Mesodermal cell (in vitro differentiated cells): ENCODE data around the gene ELAVL2.
A peak's percentile ranks its signal among the peaks of the same experiment; 100 is the strongest.

Experiments
- H3K27ac ChIP-seq: 2 replicates; pipeline ENCODE4 v1.7.0; 2013; ENCODE audit warnings: mild to moderate bottlenecking, low read depth, low read length, moderate library complexity; ENCODE audit not compliant: severe bottlenecking
- H3K36me3 ChIP-seq: 2 replicates; pipeline ENCODE4 v1.7.1; 2013; ENCODE audit warnings: mild to moderate bottlenecking, low read length, moderate library complexity; ENCODE audit not compliant: control insufficient read depth, insufficient read depth
- H3K4me1 ChIP-seq: one replicate; pipeline ENCODE4 v1.7.1; 2013; ENCODE audit warnings: mild to moderate bottlenecking, low read length; ENCODE audit not compliant: insufficient read depth, control insufficient read depth, poor library complexity, severe bottlenecking
- H3K4me3 ChIP-seq: 2 replicates; pipeline ENCODE4 v1.7.0; 2013; ENCODE audit warnings: low read length, control low read depth, mild to moderate bottlenecking; ENCODE audit not compliant: insufficient read depth, poor library complexity, severe bottlenecking; ENCODE audit errors: extremely low read depth
- H3K9me3 ChIP-seq: 2 replicates; pipeline ENCODE4 v1.7.1; 2013; ENCODE audit warnings: mild to moderate bottlenecking, low read length, moderate library complexity; ENCODE audit not compliant: control insufficient read depth
- WGBS, 2 experiments: methylation state at CpG; one replicate each; pipeline ENCODE4 v1.1.5; 2013; ENCODE audit warnings: missing lambda C conversion rate in 2 of 2; ENCODE audit not compliant: insufficient coverage in 2 of 2; 5-methylcytosine and 5-hydroxymethylcytosine counted together

ELAVL2 gene

DNA sequence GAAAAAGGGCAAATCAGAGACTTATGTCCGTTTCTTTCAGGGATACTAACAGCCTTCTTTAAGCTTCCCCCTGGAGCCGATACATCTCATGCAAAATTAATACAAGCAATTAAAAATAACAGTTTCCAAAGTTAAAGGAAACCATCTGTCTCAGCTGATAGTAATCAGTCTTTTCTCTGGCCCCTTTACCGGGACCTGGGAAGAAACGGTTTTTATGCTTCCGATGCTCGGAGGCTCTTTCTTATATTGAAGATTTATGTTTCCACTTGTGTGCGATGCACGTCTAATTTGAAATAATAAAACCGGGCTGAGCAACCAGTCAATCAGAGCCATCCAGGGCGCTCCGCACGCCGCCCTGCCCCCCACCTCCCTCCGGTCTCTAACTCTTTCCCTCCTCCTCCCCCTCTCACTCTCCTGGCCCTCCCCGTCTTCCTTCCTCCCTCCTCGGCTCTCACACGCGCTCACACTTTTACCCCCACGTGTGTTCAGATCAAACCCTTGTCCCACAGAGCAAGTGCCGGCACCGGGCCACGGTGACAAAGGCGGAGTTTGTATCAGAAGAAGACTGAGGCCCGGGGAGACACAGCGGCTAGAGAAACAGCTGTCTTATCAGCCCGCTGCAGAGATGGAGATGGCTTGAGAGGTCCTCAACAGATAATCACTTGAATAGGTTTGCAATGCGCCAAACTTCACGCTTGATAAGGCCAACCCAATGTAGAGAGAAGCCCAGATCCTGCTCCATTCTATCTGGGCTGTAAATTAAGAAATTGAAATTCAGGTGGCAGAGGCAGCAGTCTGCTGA, 5.1 kb upstream of the ELAVL2 start:
- H3K4me1 ChIP-seq: no peaks in the 10 kb centered on the region
- no peak overlapping the region for H3K27ac ChIP-seq
- peak overlapping the region; percentile 22 for H3K4me3 ChIP-seq
- no peaks in the 10 kb centered on the region for H3K9me3 ChIP-seq
- WGBS, 2 experiments: 0 to 1% methylated on average over 16 to 19 of the region's 28 CpGs
- H3K36me3 ChIP-seq: no peaks in the 10 kb centered on the region

DNA sequence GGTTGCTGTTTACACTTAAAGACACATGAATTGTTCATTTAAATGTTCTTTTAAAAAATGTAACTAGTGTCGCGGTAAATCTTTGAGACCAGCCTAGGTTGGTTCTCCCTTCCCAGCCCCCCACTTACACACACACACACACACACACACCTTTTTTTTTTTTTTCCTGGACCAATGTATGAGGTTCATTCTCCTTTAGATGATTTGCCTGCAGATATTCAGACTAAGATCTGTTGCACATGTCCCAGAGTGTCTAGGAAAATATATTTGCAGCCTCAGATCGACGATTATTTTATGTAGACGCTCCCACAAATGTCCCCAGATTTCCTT, 4.4 kb upstream of the ELAVL2 start:
- no peaks in the 10 kb centered on the region for H3K9me3 ChIP-seq
- 0% methylated on average over 1 of the region's 5 CpGs; no CpG with 5 or more reads in 1 of the 2 experiments for WGBS, 2 experiments
- no peak overlapping the region for H3K27ac ChIP-seq
- H3K4me1 ChIP-seq: no peaks in the 10 kb centered on the region
- H3K4me3 ChIP-seq: no peak overlapping the region
- no peaks in the 10 kb centered on the region for H3K36me3 ChIP-seq

DNA sequence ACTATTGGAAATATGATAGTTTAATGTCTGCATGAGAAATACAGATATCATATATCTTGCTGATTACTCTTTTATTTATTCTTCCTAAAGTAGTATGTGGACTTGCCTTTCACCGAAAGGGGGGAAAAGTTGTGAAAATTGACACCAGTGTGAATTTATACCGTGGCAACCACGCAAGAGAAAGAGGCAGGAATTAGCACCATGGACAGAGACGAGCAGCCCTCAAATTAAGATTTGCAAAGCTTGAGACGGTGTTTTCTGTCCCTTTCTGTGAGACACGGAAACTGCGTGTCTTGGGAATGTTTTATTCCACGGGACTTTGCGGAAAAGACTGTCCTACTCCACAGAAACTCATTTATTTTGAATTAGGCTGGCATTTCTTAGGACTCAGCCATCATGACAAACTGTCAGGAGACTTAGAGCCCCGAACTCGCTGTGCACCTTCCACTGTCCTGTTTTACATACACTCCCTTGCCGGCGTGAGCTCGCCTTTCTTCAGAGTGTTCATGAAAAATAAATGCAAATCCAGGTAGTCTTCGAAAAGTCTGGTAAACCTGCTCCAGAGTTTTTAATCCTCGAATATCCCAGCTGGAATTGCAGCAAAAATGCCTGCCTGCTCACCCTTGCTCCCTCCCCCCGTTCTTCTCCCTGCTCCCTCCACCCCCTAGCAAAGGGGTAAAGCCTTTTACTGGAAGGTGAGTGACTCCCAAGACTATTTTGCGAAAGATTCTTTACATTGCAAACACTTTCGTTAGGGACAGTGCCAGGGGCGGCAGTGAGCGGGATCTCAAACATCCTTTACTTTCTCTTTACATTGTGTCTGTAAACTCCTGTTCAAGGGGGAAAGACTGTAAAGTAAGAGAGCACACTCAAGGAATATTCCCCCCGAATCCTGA, 3.8 kb upstream of the ELAVL2 start:
- no peak overlapping the region for H3K27ac ChIP-seq
- peaks cover 3% of the 10 kb centered on the region for H3K4me1 ChIP-seq
- WGBS, 2 experiments: 0 to 6% methylated on average over 14 of the region's 22 CpGs
- no peaks in the 10 kb centered on the region for H3K36me3 ChIP-seq
- no peak overlapping the region for H3K4me3 ChIP-seq
- no peaks in the 10 kb centered on the region for H3K9me3 ChIP-seq

DNA sequence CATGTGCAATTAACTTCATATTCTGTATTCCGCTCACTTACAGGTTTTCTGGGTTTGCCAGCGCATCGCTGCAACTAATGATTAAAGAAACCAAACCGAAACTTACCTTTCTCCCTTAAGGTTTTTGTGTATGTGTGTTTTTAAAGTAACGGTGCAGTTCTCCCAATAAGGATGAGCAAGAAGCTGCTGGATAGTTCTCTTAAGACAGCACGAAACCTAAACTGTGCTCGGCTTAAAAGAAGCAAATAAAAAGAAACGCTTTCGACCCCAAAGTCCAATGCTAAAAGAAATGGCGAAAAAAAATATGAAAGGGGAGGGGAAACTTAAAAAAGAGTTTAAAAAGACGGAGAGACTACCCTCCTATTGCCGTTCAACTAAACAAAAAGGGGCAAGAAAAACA, 340 bp downstream of the ELAVL2 start:
- Histone ChIP-seq H3K36me3 (no peaks in the 10 kb centered on the region), H3K4me1 (peaks cover 13% of the 10 kb centered on the region), H3K4me3 (peak overlapping the region; percentile 47), H3K9me3 (no peaks in the 10 kb centered on the region), H3K27ac (peak overlapping the region; percentile 54)
- WGBS, 2 experiments: 0% methylated on average over 1 to 5 of the region's 12 CpGs

DNA sequence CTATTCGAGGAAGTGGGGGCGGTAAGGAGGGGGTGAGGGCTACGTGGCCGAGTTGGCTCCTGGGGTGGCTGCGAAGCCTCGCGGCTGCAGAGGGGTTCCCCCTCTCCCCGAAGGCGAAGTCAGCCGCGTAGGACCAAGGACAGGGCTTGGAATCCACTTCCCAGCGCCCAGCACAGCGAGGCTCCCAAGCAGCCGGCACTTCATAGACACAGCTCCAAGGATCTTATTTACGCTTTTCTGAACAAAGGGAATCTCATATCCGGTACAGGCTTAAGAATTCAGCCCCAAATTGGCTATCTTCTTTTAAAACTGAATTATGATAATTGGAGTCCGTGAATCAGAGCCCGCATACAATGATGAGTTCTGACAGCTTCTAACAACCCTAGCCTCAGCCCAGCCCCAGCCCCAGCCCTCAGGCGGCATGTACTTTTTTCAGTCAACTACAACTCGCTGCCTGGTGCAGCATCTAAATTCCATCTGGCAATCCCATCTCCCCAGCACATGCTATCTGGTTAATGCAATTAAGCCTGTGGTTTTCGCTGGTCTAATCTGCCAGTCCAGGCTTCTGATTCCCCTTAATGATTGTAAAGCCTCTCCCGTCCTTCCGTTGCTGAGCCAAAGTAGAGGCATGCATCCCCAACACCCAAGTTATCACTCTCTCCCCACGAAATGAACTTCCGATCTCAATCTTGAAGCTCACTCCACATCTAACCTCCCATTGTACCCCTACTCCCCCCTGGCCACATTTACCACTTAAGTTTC, 1.0 kb downstream of the ELAVL2 start:
- no peaks in the 10 kb centered on the region for H3K9me3 ChIP-seq
- H3K4me3 ChIP-seq: peak overlapping the region; percentile 47
- no peaks in the 10 kb centered on the region for H3K36me3 ChIP-seq
- WGBS, 2 experiments: 0 to 1% methylated on average over 21 to 22 of the region's 25 CpGs
- H3K27ac ChIP-seq: no peak overlapping the region
- peaks cover 13% of the 10 kb centered on the region for H3K4me1 ChIP-seq

DNA sequence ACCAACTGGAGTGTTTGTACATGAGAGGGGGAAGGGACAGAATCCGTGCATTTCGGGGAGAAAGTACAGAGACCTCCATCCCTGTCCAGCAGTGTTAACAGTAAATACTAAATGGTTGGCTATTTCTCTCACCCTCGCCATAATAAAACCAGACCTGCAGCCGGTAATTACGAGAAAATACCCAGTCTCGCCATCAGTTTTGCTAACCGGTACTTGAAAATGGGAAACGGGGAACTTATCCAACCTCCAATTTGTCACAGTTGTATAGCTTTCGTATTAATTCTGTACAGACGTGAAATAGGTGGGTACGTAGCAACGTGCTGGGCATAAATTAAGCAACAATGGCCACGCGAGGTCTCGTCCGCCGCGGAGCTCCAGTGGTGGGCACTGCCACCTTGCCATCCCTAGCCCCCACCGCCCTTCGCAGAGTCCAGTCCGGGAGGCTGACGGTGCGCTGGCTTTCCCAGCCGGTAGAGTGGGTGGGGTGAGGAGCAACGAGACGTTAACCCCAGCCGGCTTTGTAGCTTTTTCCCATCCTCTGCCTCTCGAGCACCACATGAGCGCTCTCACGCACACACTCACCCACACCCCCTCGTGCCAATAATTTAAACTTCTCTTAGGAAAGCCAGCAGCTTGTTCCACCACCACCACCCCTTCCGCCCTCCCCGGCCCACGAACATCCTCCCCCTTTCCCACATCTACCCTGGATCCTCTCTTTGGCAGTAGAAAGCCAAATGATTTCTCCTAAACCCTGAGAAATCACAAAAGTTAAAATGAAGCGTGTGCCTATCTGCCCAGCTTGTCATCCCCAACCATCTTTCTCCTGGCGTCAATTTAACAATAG, 1.8 kb downstream of the ELAVL2 start:
- Histone ChIP-seq H3K27ac (no peak overlapping the region), H3K4me3 (peak overlapping the region; percentile 47), H3K4me1 (peaks cover 13% of the 10 kb centered on the region), H3K9me3 (no peaks in the 10 kb centered on the region), H3K36me3 (no peaks in the 10 kb centered on the region)
- 2 to 5% methylated on average over 11 to 12 of the region's 36 CpGs for WGBS, 2 experiments

DNA sequence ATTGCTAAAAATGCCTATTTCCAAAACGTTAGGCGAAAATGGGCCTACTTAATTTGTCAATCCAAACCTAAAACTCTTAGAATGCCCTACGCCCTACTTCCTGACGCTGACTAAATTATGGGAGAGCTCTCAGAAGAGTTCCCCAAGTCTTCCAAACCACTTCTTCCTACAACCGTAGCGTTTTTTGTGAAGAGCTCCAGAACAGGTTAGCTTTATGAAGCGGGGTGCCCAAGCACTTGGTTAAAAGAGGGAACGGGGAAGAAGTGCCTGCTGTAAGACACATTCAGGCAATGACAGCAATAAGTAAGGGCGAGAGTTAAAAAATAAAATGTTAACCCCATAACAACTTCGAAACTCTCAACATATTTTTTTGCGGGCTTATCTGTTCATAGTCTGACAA, 2.8 kb downstream of the ELAVL2 start:
- Histone ChIP-seq H3K4me3 (no peak overlapping the region), H3K36me3 (no peaks in the 10 kb centered on the region), H3K9me3 (no peaks in the 10 kb centered on the region), H3K27ac (no peak overlapping the region), H3K4me1 (peaks cover 13% of the 10 kb centered on the region)
- 22 to 33% methylated on average over 6 to 8 of the region's 11 CpGs for WGBS, 2 experiments

DNA sequence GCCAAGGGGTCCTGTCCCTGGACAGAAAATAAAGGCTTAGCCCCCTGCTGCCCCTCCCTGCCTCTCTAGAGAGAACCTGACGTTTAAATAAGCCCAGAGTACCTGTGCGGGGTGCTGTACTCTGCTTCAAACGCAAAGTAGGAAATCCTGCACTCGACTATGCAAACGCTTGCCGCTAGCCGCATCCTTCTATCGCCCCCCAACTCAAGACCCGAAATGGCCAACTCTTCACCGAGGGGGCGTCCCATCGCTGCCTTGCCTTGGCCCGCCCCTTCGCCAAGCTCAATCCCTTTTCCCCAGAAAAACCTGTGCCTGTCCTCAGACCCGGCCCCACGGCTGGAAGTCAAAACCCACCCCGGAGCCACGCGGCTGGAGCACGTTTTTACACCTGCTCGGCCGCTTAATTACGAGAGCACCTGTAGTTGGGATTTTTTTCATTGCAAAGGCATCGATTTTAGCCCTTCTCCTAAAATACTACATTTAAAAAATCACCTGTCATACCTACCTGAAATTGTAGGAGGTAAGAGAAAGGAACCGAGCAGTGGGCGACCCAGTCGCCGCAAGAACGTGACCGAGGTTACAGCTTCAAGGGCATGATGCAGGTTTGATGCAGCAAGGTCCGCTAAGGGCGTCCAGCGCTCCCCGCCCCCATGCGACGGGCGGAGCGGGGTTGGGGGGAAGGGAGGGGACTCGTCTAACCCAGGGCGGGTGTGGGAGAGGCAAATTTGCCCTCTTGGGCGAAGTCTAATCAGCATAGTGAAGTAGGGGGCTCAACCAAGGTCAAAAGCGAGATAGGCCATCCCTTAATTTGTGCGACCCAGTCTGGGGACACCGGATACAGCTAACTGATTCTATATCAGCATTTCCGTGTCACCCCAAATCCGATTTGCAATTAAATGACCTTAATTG, 3.5 kb downstream of the ELAVL2 start:
- Histone ChIP-seq H3K27ac (no peak overlapping the region), H3K9me3 (no peaks in the 10 kb centered on the region), H3K36me3 (no peaks in the 10 kb centered on the region), H3K4me3 (peak overlapping the region; percentile 55), H3K4me1 (peaks cover 13% of the 10 kb centered on the region)
- WGBS, 2 experiments: 1% methylated on average over 28 to 39 of the region's 46 CpGs

DNA sequence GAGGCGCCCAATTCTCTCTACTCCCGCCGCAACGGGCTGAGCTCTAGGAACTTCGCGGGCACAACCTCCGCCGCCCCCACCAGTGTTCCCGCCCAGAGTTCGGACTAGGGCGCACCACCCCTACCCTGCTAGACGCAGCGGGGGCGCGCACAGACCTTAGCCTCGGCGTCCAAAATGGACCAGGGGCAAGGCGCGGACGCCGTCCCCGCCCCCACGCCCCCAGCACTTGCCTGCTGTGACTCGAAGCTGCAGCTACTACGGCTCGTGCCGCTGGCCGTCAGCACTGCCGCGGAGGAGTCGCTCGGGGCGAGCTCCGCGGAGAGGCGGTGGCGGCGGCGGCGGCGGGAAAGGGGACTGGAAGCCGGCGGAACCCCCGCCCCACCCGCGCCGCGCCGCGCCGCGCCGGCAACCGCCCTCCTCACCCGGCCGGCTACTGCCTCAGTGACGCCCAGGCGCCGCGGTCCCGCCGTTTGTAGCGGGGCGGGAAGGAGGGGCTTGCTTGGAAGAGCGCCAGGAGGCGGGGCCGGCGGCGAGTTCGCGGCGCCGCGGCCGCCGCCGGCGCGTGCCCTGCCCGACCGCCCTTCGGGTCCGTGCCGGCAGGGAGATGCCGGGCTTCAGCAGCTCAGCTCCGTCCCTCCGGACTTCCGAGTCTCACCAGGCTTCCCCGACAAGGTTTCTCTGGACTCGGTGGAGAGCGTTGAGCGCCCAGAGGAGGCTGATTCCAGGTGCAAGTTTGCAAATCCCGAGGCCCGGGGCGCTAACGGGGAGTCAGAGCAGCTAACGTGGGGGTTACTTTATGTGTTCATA, 4.5 kb downstream of the ELAVL2 start:
- H3K36me3 ChIP-seq: no peaks in the 10 kb centered on the region
- 0 to 1% methylated on average over 34 to 66 of the region's 97 CpGs for WGBS, 2 experiments
- H3K4me1 ChIP-seq: peaks cover 13% of the 10 kb centered on the region
- no peak overlapping the region for H3K27ac ChIP-seq
- no peaks in the 10 kb centered on the region for H3K9me3 ChIP-seq
- H3K4me3 ChIP-seq: peak overlapping the region; percentile 55
